Mammary epithelial cell (primary cell): ENCODE data around the gene NUP93.

Experiments used
- CTCF ChIP-seq, 2 donors: IDR thresholded peaks in 1 of 2; conservative IDR thresholded peaks in 1 of 2; 2 replicates each; pipeline ENCODE4 v1.5.1; 2011 to 2012; ENCODE audit warnings: inconsistent platforms in 2 of 2, low read length in 2 of 2, mild to moderate bottlenecking in 2 of 2, control low read depth in 1 of 2, low read depth in 1 of 2; ENCODE audit not compliant: insufficient read depth in 1 of 2; ENCODE audit errors: extremely low read depth in 1 of 2
- EZH2 ChIP-seq: IDR thresholded peaks from 2 replicates; pipeline ENCODE4 v1.6.1; 2012; ENCODE audit warnings: low read length, inconsistent platforms, borderline replicate concordance

DNA sequence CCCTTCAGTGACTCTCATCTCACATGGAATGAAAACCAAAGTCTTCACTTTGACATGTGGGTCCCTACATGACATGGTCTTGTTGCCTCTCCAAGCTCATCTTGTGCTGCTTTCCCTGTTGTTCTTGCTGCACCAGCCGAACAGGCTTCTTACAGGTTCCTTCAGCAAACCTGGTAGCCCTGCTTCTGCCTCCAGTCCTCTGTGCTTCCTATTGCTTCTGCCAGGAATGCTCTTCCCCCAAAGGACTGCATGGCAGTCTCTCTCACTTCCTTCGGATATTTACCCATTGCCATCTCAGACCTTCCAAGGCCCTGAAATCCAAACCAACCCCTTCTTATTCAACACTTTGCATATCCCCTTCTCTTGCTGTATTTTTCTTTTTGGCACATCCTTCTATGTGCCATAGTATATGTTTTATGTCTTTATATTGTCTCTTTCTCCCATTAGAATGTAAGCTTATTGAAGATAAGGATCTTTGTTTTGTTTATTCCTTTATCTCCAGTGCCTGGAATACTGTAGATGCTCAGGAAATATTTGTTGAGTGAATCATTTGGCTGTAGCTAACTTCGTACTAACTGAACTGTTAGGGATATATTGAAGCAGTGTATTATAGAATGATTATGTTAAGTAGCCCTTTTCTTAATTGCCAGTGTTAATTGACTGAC, 77.2 kb downstream of the NUP93 start:
- TF ChIP-seq CTCF (conservative IDR thresholded peaks at IDR 0.05 in 1 of 2, IDR thresholded peaks at IDR 0.05 in 1 of 2; ENCODE audit: extremely low read depth in 1 of 2, insufficient read depth in 1 of 2, low read depth in 1 of 2, low read length in 2 of 2) (no peak), EZH2 (no peak)
